ENCODE measurements around the gene KCNIP2.

KCNIP2 gene

DNA sequence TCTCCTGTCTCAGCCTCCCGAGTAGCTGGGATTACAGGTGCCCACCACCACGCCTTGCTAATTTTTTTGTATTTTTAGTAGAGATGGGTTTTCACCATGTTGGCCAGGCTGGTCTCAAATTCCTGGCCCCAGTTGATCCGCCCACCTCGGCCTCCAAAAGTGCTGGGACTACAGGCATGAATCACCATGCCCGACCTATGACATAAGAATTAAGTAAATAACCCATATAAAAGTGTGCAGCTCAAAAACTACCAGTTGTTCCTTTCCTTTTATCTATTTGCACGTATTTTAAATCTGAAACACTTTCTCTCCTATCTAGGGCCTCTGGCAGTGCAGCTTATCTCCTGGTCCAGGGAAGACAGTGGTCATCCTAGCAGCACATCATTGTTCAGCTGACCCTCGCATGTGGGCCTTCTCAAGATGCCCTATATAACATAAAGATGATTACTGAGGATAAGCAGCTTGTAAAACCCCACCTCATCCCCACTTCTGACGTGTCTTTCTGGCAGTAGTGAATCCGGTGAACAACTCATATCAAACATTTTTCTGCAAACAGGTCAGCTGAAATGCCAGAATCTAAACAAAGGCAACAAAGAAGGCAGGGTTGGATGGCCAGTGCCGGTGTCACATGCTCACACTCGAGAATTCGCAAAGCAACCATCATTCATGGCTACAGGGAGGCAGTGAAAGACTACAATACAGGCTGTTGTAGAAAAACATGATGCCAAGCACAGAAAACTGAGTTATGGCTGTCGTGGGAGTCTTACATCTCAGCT lies 36.0 kb upstream of the KCNIP2 start:
- TF ChIP-seq FOXP2 (optimal IDR thresholded peaks at IDR 0.05; ENCODE audit: borderline replicate concordance, extremely low read depth, extremely low read length, insufficient read depth) = no peak
- TF ChIP-seq POLR2AphosphoS5 (IDR thresholded peaks at IDR 0.05; ENCODE audit: low read depth, low read length) = no peak
- TF ChIP-seq TAF1 (IDR thresholded peaks at IDR 0.05; ENCODE audit: borderline replicate concordance, insufficient read depth, low read length) = no peak

GRCh38 chr10:101878869-101879268 lies 35.3 kb upstream of the KCNIP2 start:
- TF ChIP-seq, protein P1, sequence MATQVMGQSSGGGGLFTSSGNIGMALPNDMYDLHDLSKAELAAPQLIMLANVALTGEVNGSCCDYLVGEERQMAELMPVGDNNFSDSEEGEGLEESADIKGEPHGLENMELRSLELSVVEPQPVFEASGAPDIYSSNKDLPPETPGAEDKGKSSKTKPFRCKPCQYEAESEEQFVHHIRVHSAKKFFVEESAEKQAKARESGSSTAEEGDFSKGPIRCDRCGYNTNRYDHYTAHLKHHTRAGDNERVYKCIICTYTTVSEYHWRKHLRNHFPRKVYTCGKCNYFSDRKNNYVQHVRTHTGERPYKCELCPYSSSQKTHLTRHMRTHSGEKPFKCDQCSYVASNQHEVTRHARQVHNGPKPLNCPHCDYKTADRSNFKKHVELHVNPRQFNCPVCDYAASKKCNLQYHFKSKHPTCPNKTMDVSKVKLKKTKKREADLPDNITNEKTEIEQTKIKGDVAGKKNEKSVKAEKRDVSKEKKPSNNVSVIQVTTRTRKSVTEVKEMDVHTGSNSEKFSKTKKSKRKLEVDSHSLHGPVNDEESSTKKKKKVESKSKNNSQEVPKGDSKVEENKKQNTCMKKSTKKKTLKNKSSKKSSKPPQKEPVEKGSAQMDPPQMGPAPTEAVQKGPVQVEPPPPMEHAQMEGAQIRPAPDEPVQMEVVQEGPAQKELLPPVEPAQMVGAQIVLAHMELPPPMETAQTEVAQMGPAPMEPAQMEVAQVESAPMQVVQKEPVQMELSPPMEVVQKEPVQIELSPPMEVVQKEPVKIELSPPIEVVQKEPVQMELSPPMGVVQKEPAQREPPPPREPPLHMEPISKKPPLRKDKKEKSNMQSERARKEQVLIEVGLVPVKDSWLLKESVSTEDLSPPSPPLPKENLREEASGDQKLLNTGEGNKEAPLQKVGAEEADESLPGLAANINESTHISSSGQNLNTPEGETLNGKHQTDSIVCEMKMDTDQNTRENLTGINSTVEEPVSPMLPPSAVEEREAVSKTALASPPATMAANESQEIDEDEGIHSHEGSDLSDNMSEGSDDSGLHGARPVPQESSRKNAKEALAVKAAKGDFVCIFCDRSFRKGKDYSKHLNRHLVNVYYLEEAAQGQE (IDR thresholded peaks at IDR 0.05; ENCODE audit: insufficient read depth in 1 of 2, low read depth in 2 of 2, low read length in 2 of 2) = no peak
- TF ChIP-seq SIN3A (IDR thresholded peaks at IDR 0.05; ENCODE audit: borderline replicate concordance, insufficient read depth, low read length) (no peak), TAF1 (IDR thresholded peaks at IDR 0.05; ENCODE audit: borderline replicate concordance, insufficient read depth, low read length) (no peak), FOXP2 (optimal IDR thresholded peaks at IDR 0.05; ENCODE audit: borderline replicate concordance, extremely low read depth, extremely low read length, insufficient read depth) (no peak), POLR2AphosphoS5 (IDR thresholded peaks at IDR 0.05; ENCODE audit: low read depth, low read length) (no peak)

- TF ChIP-seq POLR2AphosphoS5 (IDR thresholded peaks at IDR 0.05; ENCODE audit: low read depth, low read length) = no peak
- TF ChIP-seq SIN3A (IDR thresholded peaks at IDR 0.05; ENCODE audit: borderline replicate concordance, insufficient read depth, low read length) = no peak
- no peak for TF ChIP-seq TAF1 (IDR thresholded peaks at IDR 0.05; ENCODE audit: borderline replicate concordance, insufficient read depth, low read length)
- no peak for TF ChIP-seq FOXP2 (optimal IDR thresholded peaks at IDR 0.05; ENCODE audit: borderline replicate concordance, extremely low read depth, extremely low read length, insufficient read depth)
- TF ChIP-seq, protein P1 (IDR thresholded peaks at IDR 0.05; ENCODE audit: insufficient read depth in 1 of 2, low read depth in 2 of 2, low read length in 2 of 2) = no peak
Measured at GRCh38 chr10:101875068-101875688, 31.6 kb upstream of the KCNIP2 start.

- no peak for TF ChIP-seq POLR2AphosphoS5 (IDR thresholded peaks at IDR 0.05; ENCODE audit: low read depth, low read length)
- TF ChIP-seq, protein P1 (IDR thresholded peaks at IDR 0.05; ENCODE audit: insufficient read depth in 1 of 2, low read depth in 2 of 2, low read length in 2 of 2) = no peak
- TF ChIP-seq FOXP2 (optimal IDR thresholded peaks at IDR 0.05; ENCODE audit: borderline replicate concordance, extremely low read depth, extremely low read length, insufficient read depth) = no peak
- no peak for TF ChIP-seq SIN3A (IDR thresholded peaks at IDR 0.05; ENCODE audit: borderline replicate concordance, insufficient read depth, low read length)
- TF ChIP-seq TAF1 (IDR thresholded peaks at IDR 0.05; ENCODE audit: borderline replicate concordance, insufficient read depth, low read length) = no peak
Measured at GRCh38 chr10:101874252-101874651, 30.7 kb upstream of the KCNIP2 start.

GRCh38 chr10:101867931-101868330 lies 24.3 kb upstream of the KCNIP2 start:
- no peak for TF ChIP-seq FOXP2 (optimal IDR thresholded peaks at IDR 0.05; ENCODE audit: borderline replicate concordance, extremely low read depth, extremely low read length, insufficient read depth)
- no peak for TF ChIP-seq SIN3A (IDR thresholded peaks at IDR 0.05; ENCODE audit: borderline replicate concordance, insufficient read depth, low read length)
- TF ChIP-seq POLR2AphosphoS5 (IDR thresholded peaks at IDR 0.05; ENCODE audit: low read depth, low read length) = no peak

DNA sequence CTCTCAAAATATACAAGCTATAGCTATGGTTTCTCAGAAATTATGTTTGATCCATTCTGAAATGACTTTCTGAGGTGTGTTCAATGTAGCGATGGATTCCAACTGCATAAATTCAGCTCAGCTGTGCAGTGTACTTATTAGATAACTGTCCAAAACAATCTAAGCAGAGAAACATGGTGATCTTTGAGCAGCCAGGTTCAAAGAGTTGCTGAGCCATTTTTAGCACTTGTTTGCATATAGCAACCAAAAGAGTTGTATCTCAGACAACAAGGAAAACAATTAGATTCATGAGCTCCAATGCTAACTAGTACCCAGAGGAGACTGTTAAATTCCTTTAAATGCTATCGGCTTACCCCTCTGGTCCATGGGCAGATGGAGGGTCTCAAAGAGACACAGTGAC lies 15.9 kb upstream of the KCNIP2 start:
- TF ChIP-seq POLR2AphosphoS5 (IDR thresholded peaks at IDR 0.05; ENCODE audit: low read depth, low read length) (no peak), SIN3A (IDR thresholded peaks at IDR 0.05; ENCODE audit: borderline replicate concordance, insufficient read depth, low read length) (no peak), FOXP2 (optimal IDR thresholded peaks at IDR 0.05; ENCODE audit: borderline replicate concordance, extremely low read depth, extremely low read length, insufficient read depth) (no peak), TAF1 (IDR thresholded peaks at IDR 0.05; ENCODE audit: borderline replicate concordance, insufficient read depth, low read length) (no peak)
- TF ChIP-seq, protein P1 (IDR thresholded peaks at IDR 0.05; ENCODE audit: insufficient read depth in 1 of 2, low read depth in 2 of 2, low read length in 2 of 2) = no peak
